Brain microvascular endothelial cell (primary cell): ENCODE results near the gene B3GNT9.

Source experiments
- DNase-seq: peaks from one replicate; pipeline ENCODE4 v3.0.0-alpha.2; 2020
- H3K27ac ChIP-seq: fragments of 250-450 bp; sonication (Bioruptor Pico); 2 replicates; pipeline ENCODE4 v1.5.1; 2020; ENCODE audit warnings: mild to moderate bottlenecking, moderate library complexity
- H3K27me3 ChIP-seq: fragments of 250-450 bp; sonication (Bioruptor Pico); replicated peaks from 2 replicates; pipeline ENCODE4 v1.5.1; 2020; ENCODE audit warnings: mild to moderate bottlenecking
- H3K36me3 ChIP-seq: fragments of 250-450 bp; sonication (Bioruptor Pico); replicated peaks from 2 replicates; pipeline ENCODE4 v1.5.1; 2020; ENCODE audit warnings: mild to moderate bottlenecking
- H3K4me3 ChIP-seq: 2 replicates; pipeline ENCODE4 v1.5.1; 2011; ENCODE audit warnings: low read depth, mild to moderate bottlenecking, control low read depth, low read length, moderate library complexity
- in situ Hi-C: cut with HindIII; loops from 2 replicates; pipeline ENCODE4 v1.10.0; 2017; ENCODE audit warnings: low sequenced_read_pairs, low pct_ligation_motif_present
- TF ChIP-seq, protein P1 (sequence below): IDR thresholded peaks from 2 replicates; pipeline ENCODE4 v1.5.1; 2011; ENCODE audit warnings: low read depth, mild to moderate bottlenecking, moderate library complexity, low read length, control low read depth, inconsistent platforms; ENCODE audit errors: missing control alignments

The B3GNT9 gene

DNA sequence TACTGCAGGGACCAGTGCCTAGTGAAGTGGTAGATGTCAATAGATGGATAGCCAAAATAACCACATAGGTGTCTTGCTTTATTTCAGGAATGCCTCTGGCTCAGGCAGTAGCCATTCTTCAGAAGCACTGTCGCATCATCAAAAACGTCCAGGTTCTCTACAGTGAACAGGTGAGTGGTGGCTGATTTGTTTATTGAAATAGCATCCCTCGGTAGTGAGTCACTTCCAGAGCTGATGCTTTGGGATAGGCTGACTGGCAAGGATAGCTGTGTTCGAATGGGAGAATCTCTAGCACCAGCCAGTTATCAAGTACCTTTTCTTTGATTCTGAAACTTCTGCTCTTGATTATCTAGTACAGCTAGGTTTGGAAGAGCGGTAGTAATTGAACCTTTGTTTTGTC is 30.8 kb downstream of the B3GNT9 start:
- DNase-seq, result no peak
- H3K27ac ChIP-seq, result no peak overlapping the region
- no peaks in the 10 kb centered on the region for H3K27me3 ChIP-seq
- in situ Hi-C loops, result no loop called here
- H3K36me3 ChIP-seq, result peaks cover 18% of the 10 kb centered on the region
- H3K4me3 ChIP-seq, result no peak overlapping the region
- TF ChIP-seq, protein P1, sequence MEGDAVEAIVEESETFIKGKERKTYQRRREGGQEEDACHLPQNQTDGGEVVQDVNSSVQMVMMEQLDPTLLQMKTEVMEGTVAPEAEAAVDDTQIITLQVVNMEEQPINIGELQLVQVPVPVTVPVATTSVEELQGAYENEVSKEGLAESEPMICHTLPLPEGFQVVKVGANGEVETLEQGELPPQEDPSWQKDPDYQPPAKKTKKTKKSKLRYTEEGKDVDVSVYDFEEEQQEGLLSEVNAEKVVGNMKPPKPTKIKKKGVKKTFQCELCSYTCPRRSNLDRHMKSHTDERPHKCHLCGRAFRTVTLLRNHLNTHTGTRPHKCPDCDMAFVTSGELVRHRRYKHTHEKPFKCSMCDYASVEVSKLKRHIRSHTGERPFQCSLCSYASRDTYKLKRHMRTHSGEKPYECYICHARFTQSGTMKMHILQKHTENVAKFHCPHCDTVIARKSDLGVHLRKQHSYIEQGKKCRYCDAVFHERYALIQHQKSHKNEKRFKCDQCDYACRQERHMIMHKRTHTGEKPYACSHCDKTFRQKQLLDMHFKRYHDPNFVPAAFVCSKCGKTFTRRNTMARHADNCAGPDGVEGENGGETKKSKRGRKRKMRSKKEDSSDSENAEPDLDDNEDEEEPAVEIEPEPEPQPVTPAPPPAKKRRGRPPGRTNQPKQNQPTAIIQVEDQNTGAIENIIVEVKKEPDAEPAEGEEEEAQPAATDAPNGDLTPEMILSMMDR, result no peak

DNA sequence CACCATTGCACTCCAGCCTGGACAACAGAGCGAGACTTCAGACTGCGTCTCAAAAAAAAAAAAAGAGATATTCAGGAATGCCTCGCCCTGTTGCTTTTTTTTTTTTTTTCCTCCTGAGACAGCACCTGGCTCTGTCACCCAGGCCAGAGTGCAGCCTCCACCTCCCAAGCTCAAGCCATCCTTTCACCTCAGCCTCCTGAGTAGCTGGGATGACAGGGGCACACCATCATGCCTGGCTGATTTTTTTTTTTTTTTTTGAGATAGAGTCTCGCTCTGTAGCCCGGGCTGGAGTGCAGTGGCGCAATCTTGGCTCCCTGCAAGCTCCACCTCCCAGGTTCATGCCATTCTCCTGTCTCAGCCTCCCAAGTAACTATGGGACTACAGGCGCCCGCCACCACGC is 33.1 kb downstream of the B3GNT9 start:
- DNase-seq, result no peak
- in situ Hi-C loops, result no loop called here
- no peak overlapping the region for H3K27ac ChIP-seq
- H3K36me3 ChIP-seq, result peaks cover 11% of the 10 kb centered on the region
- no peak overlapping the region for H3K4me3 ChIP-seq
- TF ChIP-seq, protein P1, result no peak
- H3K27me3 ChIP-seq, result no peaks in the 10 kb centered on the region

DNA sequence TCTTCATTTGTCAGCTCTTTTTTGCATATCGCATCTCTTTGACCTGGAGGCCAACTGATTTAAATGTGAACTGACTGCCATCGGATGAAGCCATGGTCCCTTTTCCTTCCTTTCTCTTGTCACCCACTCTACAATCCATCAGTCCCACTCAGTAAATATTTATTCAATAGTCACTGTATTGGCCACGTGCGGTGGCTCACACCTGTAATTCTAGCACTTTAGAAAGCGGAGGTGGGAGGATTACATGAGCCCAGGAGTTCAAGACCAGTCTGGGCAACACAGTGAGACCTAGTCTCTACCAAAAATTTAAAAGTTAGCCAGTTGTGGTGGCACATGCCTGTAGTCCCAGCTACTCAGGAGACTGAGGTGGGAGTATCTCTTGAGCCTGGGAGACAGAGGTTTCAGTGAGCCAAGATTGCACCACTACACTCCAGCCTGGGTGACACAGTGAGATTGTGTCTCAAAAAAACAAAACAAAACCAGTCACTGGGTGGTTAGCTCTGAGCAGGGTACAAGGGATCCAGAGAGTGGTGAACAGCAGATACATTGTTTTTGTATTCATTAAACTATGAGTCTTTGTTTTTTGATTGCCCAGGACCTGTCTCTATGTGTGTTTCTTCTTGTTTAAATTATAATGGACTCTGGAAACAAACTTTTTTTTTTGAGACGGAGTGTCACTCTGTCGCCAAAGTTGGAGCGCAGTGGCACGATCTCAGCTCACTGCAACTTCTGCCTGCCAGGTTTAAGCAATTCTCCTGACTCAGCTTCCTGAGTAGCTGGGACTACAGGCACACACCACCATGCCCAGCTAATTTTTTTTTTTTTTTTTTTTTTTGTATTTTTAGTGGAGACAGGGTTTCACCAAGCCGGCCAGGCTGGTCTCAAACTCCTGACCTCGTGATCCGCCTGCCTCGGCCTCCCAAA is 34.1 kb downstream of the B3GNT9 start:
- H3K27ac ChIP-seq, result no peak overlapping the region
- no peaks in the 10 kb centered on the region for H3K27me3 ChIP-seq
- in situ Hi-C loops, result no loop called here
- H3K4me3 ChIP-seq, result no peak overlapping the region
- no peak for DNase-seq
- TF ChIP-seq, protein P1, result no peak
- H3K36me3 ChIP-seq, result peaks cover 4% of the 10 kb centered on the region

DNA sequence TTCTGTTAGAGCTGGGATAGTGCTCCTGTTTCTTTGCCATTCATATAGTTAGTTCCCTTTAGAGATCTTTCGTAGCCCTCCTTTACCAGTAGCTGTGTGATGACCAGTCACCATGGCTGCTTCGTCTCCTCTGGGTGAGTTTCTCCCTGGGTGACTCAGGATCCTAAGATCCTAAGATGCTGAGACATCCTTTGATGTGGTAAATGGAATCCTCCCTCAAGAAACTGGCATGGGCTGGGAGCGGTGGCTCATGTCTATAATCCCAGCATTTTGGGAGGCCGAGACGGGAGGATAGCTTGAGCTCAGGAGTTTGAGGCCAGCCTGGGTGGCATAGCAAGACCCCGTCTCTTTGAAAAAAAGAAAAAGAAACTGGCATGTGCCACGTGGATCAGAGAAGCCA is 35.2 kb downstream of the B3GNT9 start:
- peak; percentile 81 for DNase-seq
- Histone ChIP-seq H3K27me3 (no peaks in the 10 kb centered on the region), H3K4me3 (no peak overlapping the region), H3K36me3 (no peaks in the 10 kb centered on the region), H3K27ac (peak overlapping the region; percentile 32)
- TF ChIP-seq, protein P1, result no peak
- in situ Hi-C loops, result no loop called here

DNA sequence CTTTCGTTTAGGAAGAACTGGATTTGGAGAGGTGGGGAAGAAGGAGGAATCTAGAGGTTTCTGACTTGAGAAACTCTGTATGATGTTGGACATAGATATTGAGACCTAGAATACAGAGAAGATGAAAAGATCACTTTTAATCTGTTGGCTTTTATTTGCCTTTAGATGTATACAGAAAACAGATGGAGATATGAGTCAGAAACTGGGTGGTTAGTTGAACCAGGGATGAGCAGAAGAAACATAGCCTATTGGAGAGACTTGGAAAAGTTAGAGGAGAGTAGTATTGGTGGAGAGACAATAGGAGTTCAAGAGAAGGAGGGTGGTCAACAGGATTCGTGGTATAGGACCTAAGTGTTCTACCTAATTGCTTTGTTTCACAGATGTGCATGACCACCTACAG is 36.0 kb downstream of the B3GNT9 start:
- in situ Hi-C loops, result no loop called here
- Histone ChIP-seq H3K36me3 (no peaks in the 10 kb centered on the region), H3K27ac (no peak overlapping the region), H3K27me3 (no peaks in the 10 kb centered on the region), H3K4me3 (no peak overlapping the region)
- TF ChIP-seq, protein P1, result no peak
- no peak for DNase-seq
